ENCODE measurements around the gene SMYD5. TPM values are rescaled to one million over a fixed set of nuclear protein-coding genes. Genes with fewer than 3 reads are reported as not detected.

SMYD5 gene
- total and polyA plus RNA-seq, 9 of the 15 experiments (the other 6 are each of a cell fraction or from before 2014, with no cell fraction given), result 11.4 to 56.8 (median 32.0) TPM

- TF ChIP-seq CHD7 (IDR thresholded peaks at IDR 0.05; ENCODE audit: low read depth, low read length) (no peak), ESRRB (CRISPR knock-in tag; IDR thresholded peaks at IDR 0.05; ENCODE audit: borderline replicate concordance) (no peak), KAT8 (IDR thresholded peaks at IDR 0.05; ENCODE audit: low read depth) (no peak), CUX1 (CRISPR knock-in tag; IDR thresholded peaks at IDR 0.05) (no peak), TCF7 (IDR thresholded peaks at IDR 0.05; ENCODE audit: borderline replicate concordance) (no peak), NR1H2 (CRISPR knock-in tag; IDR thresholded peaks at IDR 0.05) (no peak), STAG1 (CRISPR knock-in tag; IDR thresholded peaks at IDR 0.05; ENCODE audit: borderline replicate concordance) (no peak)
These were observed 19.3 kb downstream of the SMYD5 start, which contains the start of gene PRADC1 (continued) for GRCh38 chr2:73233154-73233931.

Measured in K562 (cell line).